GM11168 (cell line): ENCODE data around the gene TCAP.
"Not testable (repeated sequence)": the region's sequence is repeated elsewhere in the genome, so short reads cannot be mapped to it uniquely, and the experiment has no call there.

ENCODE experiments used
- in situ Hi-C: fragments of 300-500 bp; cut with MboI; formaldehyde crosslinking; loops from one replicate; pipeline ENCODE4 v1.12.0; 2022; ENCODE audit warnings: low sequenced_read_pairs; ENCODE audit not compliant: unreplicated experiment

The TCAP gene

DNA sequence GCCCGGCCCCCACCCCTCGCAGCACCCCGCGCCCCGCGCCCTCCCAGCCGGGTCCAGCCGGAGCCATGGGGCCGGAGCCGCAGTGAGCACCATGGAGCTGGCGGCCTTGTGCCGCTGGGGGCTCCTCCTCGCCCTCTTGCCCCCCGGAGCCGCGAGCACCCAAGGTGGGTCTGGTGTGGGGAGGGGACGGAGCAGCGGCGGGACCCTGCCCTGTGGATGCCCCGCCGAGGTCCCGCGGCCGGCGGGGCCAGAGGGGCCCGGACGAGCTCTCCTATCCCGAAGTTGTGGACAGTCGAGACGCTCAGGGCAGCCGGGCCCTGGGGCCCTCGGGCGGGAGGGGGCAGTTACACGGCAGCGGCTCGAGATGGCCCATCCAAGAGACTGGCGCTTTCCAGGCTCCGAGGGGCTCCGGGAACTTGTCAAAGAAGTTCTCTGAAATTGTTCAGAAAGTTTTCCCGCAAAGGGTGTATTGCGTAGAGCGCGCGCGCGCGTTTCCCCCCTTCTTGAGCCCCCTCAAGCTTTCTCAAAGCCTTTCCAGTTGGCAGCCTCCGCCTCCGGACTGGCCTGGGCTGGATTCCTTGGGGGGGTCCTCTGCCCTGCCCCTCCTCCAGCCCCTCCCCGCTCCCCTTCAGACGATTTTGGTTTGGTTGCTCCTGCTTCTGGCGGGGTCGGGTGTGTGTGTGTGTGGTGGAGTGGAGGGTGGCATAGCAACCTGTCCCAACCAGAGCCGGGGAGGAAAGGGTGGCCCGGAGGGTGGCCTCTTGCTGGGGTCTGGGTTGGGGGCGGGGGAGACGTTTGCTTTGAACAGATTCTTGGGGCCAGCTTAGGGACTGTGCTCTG is 35.2 kb downstream of the TCAP start:
- in situ Hi-C loops: no loop called here

GRCh38 chr17:39701012-39701783 is 36.0 kb downstream of the TCAP start:
- in situ Hi-C loops: no loop called here

- in situ Hi-C loops: no loop called here
These were observed 36.8 kb downstream of the TCAP start for GRCh38 chr17:39701784-39702422.

GRCh38 chr17:39702901-39703893 is 38.0 kb downstream of the TCAP start:
- in situ Hi-C loops: no loop called here

DNA sequence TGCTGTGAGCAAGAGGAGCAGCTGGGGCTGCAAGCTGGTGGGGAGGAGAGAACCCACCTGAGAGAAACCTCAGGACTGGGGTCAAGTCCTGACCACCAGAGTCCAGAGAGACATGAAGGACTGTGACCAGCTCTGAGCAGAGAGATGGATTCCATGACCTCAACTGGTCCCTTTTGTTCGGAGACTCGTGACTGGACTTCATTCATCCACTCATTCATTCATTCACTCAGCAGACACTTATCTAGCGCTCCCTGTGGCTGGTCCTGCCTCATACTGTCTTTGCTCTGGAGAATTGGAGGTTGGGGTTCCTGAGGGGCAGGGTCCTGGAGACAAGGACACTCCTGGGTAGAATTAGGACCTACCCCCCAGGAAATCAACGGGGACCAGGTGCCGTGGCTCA is 38.8 kb downstream of the TCAP start:
- in situ Hi-C loops: no loop called here

DNA sequence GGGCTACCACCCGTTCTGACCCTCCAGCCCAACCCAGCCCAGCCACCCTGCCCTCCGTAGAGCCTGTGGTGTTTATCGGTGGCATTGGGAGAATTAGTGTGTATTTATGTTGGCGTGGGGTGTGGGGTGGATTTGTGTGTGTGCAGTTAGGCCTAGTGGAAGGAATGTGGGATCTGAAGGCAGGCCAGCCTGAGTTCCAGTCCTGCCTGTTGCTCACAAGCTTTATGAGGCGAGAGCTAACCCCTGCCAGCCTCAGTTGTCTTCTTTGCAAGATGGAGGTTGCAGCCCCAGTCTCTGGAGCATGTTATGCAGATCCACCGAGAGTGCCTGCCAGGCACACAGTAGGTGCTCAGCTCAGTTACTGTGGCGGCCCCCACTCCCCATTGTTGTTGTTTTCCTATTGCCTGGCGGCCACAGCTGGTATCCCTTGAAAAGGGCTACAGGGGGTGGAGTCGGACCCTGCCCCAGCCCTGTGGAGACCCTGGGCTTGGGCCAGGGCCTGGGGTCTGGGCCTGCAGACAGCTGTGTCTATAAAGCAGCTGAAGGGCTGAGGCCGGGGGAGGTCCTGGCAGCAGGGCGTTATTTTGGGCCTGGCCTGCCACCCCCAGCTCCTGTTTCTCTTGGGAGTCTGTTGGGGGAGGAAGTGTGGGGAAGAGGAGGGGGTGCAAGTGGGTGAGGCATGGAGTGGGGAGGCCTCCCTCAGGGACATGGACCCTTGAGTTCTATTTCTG is 39.8 kb downstream of the TCAP start:
- in situ Hi-C loops: no loop called here

GRCh38 chr17:39705786-39706348 is 40.7 kb downstream of the TCAP start:
- in situ Hi-C loops: no loop called here

- in situ Hi-C loops: no loop called here
These were observed 41.2 kb downstream of the TCAP start for GRCh38 chr17:39706383-39706782.

DNA sequence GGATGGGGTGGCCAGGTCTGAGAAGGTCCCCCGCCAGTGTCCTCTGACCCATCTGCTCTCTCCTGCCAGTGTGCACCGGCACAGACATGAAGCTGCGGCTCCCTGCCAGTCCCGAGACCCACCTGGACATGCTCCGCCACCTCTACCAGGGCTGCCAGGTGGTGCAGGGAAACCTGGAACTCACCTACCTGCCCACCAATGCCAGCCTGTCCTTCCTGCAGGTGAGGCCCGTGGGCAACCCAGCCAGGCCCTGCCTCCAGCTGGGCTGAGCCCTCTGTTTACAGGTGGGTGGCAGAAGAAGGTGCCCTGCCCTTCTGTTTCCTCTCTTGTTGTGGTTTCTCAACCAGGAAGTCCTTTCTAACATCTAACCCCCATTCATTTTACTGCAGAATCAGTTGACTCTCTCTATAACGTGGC is 41.8 kb downstream of the TCAP start:
- in situ Hi-C loops: no loop called here

GRCh38 chr17:39709319-39709997 is 44.3 kb downstream of the TCAP start:
- in situ Hi-C loops: no loop called here

- in situ Hi-C loops: no loop called here
These were observed 45.1 kb downstream of the TCAP start for GRCh38 chr17:39709998-39710964.

- in situ Hi-C loops: not testable (repeated sequence)
These were observed 45.9 kb downstream of the TCAP start for GRCh38 chr17:39711071-39711470.

DNA sequence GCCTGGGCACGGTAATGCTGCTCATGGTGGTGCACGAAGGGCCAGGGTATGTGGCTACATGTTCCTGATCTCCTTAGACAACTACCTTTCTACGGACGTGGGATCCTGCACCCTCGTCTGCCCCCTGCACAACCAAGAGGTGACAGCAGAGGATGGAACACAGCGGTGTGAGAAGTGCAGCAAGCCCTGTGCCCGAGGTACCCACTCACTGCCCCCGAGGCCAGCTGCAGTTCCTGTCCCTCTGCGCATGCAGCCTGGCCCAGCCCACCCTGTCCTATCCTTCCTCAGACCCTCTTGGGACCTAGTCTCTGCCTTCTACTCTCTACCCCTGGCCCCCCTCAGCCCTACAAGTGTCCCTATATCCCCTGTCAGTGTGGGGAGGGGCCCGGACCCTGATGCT is 46.7 kb downstream of the TCAP start:
- in situ Hi-C loops: no loop called here

- in situ Hi-C loops: no loop called here
These were observed 49.1 kb downstream of the TCAP start for GRCh38 chr17:39714234-39714633.

- in situ Hi-C loops: no loop called here
These were observed 50.4 kb downstream of the TCAP start for GRCh38 chr17:39715375-39716072.
